Adipose tissue (tissue), 3 donors: ENCODE results near the gene CNOT4. TPM values are rescaled to one million over a fixed set of nuclear protein-coding genes. Genes with fewer than 3 reads are reported as not detected.

Experiments
- H3K27ac ChIP-seq: one replicate; pipeline ENCODE4 v1.5.1; 2013; ENCODE audit warnings: low read depth, low read length
- WGBS, 3 donors: extraction: QIAGEN DNeasy Blood & Tissue Kit; methylation state at CpG; one replicate each; pipeline ENCODE4 v1.1.7; 2013; 5-methylcytosine and 5-hydroxymethylcytosine counted together
- polyA plus RNA-seq, 3 donors: library from polyadenylated mRNA; stranded (reverse); fragments of 200-250 nt; gene quantifications; one replicate each; pipeline ENCODE4 v1.2.3, GENCODE V29; 2013
- donor health status: healthy with polysubstance abuse.
- donor health status: Bipolar disorder and iron deficiency.
- donor health status: healthy.

CNOT4 gene
- polyA plus RNA-seq, 3 donors: 3.8 to 7.6 (median 6.7) TPM

DNA sequence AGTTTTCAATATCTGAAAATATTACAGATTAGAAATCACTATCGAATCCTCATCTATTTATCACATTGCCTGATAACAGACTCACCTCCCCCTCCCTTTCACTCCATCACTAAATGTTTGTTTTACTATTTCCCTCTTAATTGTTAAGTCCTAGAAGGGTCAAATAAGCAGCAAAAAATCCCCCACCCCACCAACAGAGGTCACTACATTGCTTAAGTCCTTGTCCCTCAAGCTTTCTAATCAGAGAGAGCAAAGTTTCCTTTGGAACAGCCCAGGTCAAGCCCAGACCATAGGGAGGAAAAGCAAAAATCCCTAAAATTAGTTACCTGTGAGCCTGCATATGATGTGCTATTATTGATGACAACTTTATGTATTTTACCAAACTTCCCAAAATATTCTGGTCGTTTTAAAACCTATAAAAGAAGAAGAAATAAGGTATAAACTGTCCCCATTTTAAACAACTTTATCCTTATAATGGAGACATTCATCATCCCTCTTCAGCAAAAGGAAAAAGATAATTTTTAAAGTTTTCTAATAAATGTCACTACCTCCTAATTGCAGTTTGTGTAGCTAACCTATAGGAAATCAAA lies 95.0 kb downstream of the CNOT4 start:
- H3K27ac ChIP-seq: no peak overlapping the region
- 57 to 92% (median 90%) methylated on average over 2 of the region's 2 CpGs for WGBS, 3 donors

DNA sequence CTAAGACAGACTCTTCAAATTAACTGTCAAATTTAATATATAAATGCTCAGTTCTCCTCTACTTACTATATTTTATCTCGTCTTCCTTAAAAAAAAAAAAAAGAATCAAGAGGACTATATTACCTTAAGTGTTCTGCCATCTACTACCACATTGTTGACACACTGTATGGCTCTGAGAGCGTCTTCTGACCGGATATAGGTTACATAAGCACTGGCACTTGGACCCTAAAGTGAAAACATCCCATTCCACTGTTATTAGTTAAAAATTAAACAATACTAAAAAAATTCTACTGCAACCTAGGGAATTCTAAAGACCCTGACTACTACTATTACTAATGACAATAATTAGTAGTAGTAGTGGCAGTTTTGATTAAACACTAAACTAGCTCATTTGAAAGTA lies 95.7 kb downstream of the CNOT4 start:
- no peak overlapping the region for H3K27ac ChIP-seq
- WGBS, 3 donors: 74 to 94% (median 93%) methylated on average over 3 of the region's 3 CpGs

DNA sequence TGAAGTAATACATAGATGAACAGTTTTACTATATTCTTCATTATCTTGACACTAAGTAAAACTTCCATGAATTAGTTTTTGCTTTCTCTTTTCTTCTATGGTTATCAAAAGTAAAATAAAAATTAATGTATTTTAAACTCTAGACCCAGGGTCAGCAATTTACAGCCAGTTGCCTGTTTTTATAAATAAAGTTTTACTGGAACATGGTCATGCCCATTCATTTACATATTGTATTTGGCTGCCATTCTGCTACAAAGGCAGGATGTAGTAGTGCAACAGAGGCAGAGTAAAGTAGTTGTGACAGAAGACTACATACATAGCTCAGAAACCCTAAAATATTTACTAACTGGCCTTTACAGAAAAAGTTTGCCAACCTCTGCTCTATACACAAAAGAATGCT lies 98.8 kb downstream of the CNOT4 start:
- no peak overlapping the region for H3K27ac ChIP-seq

DNA sequence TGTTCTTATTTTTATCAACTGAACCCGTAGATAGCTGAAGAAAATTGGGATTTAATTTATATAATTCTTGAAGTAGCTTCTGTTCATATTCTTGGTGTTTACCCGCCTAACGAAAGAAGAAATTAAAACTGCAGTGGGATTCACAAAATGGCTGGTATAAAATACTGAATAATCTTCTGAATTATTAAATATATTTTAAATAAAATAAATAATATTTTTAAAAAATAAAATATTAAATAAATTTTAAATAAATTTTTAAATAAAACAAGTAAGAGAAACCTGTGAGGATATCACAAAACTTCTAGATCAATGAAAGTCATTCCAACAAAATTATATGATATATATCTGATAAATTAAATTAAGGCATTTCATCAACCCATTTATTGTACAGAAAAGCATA lies 99.4 kb downstream of the CNOT4 start:
- H3K27ac ChIP-seq: no peak overlapping the region
- WGBS, 3 donors: 95 to 99% (median 96%) methylated on average over 3 of the region's 3 CpGs

DNA sequence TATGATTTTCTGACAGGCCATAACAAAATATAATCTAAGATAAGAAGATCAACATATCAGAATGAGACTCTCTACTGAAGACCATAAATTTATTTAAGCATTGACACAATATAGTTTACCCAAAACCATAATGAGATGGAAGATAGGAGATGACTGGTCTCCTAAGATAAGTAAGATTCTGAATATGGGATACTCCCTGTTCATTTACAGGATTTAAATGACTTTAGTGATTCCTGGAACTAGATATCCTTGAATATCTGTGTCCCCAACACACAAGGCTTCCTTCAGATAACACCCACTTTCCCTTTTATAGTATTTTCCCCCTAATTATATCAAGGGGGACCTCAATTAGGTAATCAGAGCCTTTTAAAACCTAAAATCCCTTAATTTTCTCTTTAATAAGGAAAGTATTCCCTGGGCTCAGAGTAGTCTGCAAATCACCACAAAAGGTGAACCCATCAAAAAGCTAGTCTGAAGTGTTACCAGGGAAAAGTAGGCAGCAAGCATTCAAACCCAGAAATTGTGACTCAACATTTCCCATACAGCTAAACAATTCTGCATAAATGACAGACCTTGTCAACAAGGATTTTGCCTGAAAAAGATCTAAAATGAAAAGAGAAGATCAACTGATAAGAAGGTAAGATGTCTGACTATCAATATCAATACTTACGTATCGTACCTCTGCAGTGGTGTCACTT lies 99.9 kb downstream of the CNOT4 start:
- no peak overlapping the region for H3K27ac ChIP-seq
- WGBS, 3 donors: 97 to 98% (median 97%) methylated on average over 2 of the region's 2 CpGs

DNA sequence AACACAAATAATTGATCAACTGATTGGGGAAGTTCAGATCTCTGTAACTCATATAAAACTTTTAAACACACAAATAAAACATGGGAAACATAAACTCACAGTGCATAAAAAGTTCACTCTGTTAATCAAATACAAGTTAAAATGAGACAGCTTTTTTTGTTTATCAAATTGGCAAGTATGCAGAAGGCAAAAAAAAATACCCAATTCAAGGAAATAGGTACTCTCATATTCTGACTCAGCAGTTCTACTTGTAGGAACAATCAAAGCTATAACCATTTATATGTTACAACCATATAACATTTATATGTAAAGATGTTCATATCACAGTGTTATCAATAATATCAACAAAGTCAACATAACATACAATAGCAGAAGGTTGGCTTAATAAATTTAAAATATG lies 102.0 kb downstream of the CNOT4 start:
- H3K27ac ChIP-seq: no peak overlapping the region

DNA sequence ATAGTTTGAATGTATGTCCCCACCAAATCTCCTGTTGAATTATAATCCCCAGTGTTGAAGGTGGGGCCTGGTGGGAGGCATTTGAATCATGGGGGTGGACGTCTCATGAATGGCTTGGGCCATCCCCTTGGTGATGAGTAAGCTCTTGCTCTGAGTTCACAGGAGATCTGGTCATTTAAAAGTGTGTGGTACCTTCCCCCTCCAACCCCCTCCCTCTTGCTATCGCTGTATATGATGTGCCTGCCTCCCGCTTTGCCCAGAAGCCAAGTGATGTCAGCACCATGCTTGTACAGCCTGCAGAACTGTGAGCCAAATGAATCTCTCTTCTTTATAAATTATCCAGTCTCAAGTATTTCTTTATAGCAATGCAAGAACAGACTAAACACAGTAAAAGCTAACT lies 103.0 kb downstream of the CNOT4 start:
- no peak overlapping the region for H3K27ac ChIP-seq
- WGBS, 3 donors: 97 to 98% (median 97%) methylated on average over 3 of the region's 3 CpGs

DNA sequence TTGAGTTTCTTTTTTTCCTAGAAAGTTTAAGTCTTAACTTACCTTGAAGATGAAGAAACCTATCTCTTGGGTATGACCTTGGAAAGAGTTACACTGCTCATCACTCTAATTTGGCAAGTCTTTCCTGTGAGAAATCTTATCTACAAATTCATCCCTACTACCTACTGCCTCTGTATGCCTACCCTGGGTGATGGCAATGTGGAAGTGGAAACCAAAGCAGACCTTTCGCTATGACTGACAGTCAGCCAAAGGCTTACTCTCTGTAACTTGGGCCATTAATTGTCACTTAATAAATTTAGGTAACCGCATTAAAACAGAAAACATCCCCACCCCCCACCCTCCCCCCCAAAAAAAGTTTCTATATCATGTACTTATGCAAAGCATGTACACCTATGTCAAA lies 103.9 kb downstream of the CNOT4 start:
- 95 to 100% (median 97%) methylated on average over 2 of the region's 2 CpGs for WGBS, 3 donors
- no peak overlapping the region for H3K27ac ChIP-seq

DNA sequence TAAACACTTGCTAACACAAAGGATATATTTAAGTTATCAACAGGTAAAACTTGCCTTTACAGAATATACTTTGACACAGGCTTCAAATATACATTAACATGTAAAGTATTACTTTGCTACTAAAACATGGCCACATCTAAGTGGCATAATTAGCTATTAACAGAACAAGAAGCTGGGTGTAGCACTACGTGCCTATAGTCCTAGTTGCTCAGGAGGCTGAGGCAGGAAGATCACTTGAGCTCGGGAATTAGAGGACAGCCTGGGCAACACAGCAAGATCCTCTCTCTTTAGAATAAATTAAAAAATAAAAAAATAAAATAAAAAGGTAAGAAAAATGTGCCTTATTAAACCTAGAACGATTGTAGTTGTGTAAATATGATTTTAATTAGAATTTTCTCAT lies 106.6 kb downstream of the CNOT4 start:
- WGBS, 3 donors: 86 to 93% (median 92%) methylated on average over 3 of the region's 3 CpGs
- H3K27ac ChIP-seq: no peak overlapping the region

DNA sequence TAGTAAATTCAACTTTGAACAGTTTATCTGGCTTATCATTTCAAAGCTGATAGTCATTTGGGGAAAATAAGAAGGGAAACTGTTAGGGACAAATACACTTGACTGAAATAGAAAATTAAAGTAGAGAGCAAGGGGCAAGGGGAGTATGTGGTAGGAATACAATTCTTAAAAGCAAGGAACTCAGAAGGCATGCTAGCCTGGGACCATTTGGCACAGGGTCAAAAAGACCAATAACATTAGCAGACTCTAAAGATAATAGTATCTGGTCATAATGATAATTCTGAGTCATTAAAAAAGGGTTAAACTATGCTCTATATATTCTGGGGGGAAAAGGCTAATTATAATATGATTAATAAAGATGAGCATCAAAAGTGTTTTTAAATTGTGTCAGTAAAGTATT lies 112.2 kb downstream of the CNOT4 start:
- no peak overlapping the region for H3K27ac ChIP-seq

DNA sequence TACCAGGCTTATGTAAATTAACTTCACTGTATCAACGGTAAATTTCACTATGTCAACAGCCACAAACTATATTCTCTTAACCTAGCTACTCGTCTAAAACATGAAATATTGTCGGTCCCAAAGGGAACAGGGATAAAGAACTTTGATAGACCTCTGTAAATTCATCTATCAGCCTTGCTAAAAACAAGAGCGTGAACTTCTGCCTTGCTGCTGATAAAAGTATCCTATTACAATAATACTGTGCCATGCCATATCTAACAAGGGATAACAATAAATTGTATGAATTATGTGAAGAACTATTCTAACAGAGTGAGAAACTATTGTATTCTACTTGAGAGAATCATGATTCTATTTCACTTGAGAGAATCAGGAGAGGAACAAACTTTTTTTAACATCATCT lies 117.2 kb downstream of the CNOT4 start:
- WGBS, 3 donors: 28 to 91% (median 82%) methylated on average over 4 of the region's 4 CpGs
- no peak overlapping the region for H3K27ac ChIP-seq

DNA sequence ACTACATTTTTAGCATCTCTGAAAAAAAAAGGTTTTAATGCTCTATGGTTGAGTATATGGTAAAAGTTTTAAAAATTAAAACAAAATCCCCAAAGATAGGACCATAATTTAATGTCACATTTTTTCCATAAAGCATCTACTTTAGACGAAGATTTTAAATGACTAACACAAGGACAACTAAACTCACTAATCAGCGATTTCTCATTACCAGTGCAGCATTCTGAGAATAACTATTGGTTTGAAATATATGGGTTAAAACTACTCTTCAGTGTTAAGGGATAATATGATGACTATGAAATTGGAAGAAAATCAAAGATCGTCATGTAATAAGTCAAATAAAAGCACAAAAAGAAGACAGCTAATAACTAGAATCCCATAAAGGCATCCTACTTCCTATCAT lies 118.4 kb downstream of the CNOT4 start:
- H3K27ac ChIP-seq: no peak overlapping the region
- WGBS, 3 donors: 85 to 89% (median 87%) methylated on average over 3 of the region's 3 CpGs

DNA sequence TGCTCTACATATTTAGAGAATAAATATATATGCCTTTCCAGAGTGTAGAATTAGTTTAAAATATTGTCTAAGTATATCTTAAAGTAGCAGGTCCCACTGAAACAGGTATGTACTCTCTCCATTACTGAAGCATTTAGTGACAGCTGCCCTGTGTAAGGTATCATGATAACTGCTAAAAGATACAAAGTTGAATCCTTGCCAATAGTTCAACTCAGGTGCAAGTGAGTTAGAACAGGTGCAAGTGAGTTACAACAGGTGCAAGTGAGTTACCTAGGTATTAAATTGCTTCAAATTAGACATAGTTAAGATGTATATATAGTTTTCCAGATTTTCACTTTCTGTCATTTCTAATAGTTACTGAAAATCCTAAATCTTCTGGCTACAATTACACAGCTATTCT lies 119.1 kb downstream of the CNOT4 start:
- H3K27ac ChIP-seq: no peak overlapping the region

DNA sequence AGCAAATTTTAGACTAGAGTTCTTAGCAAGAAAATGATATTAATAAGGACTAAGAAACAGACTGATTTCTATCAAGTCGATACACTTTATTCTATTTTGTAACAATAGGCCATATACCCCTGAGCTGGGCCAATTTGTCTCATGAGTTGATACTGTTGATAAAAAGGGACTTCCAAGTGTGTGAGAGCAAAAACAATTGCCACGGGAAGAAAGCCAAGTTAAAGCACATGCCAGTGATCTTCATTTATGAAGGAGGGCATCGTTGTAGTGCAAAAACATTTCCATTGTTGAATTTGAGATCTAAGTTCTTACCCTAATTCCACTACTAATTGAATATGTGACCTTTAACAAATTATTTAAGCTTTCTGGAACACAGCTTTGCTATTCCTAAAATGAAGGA lies 119.9 kb downstream of the CNOT4 start:
- H3K27ac ChIP-seq: no peak overlapping the region
- WGBS, 3 donors: 47 to 65% (median 60%) methylated on average over 3 of the region's 3 CpGs

DNA sequence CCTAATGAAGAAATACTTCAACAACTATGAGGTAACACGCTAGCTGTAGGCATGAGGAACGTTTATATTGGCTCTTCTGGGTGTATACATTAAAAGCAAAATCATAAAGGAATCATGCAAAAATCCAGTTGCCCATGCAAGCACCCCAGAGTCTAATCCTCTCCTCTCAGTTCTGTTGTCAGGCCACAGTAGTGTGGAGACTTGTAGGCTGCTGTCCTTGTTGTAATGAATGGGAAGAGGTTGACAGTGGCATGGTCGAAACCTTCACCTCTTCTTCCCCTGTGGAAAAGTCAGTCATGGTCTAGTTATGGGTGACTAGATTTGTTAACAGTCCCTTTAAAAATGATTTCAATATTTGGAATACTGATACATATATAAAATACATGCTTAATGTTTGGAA lies 121.3 kb downstream of the CNOT4 start:
- H3K27ac ChIP-seq: no peak overlapping the region
- WGBS, 3 donors: 85 to 89% (median 89%) methylated on average over 3 of the region's 3 CpGs

DNA sequence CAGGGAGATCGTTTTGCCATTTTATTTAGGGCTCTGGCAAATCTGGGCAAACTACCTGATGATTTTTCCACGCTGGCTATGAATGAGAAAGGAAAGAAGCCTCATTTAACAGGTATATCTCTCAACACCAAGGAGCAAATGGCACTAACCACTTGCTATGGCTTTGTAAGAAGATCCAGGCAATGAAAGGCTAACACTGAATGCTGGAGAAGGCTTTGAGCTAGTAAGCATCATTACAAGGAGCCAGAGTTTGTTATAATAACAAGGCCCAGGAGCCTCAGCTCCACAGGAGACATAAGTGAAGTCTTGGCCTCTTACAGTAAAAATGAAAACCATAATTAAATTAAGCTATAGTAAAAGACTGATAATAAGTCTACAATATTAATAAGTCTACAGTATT lies 123.1 kb downstream of the CNOT4 start:
- WGBS, 3 donors: 81 to 98% (median 90%) methylated on average over 2 of the region's 2 CpGs
- no peak overlapping the region for H3K27ac ChIP-seq

DNA sequence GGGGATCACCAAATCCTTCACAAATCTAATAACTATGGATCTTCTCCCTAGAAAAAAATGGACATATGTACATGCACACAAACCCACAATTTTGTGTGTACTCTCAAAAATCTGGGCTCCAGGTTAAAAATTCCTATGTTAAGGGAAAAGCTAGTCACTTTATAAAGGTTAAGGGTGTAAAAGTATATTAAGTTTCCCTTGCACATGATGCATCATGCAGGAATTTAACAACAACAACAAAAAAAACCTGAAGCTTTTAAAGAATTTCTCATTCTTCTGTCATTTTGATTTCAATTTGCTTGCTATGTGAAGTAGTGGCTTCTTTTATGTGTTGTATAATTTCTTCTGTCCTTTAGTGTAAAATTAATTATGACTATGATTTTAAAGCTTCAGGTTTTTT lies 123.7 kb downstream of the CNOT4 start:
- no peak overlapping the region for H3K27ac ChIP-seq

DNA sequence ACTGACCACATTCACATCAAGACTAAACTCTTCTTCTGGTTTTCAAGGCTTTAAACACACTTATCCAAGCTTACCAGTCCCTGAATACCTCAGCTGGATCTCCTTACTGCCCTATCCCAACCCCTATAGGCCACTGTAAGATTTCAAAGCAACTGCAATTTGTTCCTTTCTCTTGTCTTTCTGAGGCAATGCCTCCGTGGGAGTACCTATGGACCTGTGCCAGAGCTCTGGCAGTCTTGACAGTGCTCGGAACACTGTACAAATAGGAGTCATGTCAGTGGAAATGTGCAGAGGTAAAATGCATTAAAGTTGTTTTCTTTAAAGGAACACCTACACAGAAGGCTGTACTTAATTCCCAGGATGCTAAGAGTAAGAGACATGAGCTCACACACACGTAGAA lies 124.7 kb downstream of the CNOT4 start:
- WGBS, 3 donors: 22 to 61% (median 60%) methylated on average over 3 of the region's 3 CpGs
- H3K27ac ChIP-seq: no peak overlapping the region

DNA sequence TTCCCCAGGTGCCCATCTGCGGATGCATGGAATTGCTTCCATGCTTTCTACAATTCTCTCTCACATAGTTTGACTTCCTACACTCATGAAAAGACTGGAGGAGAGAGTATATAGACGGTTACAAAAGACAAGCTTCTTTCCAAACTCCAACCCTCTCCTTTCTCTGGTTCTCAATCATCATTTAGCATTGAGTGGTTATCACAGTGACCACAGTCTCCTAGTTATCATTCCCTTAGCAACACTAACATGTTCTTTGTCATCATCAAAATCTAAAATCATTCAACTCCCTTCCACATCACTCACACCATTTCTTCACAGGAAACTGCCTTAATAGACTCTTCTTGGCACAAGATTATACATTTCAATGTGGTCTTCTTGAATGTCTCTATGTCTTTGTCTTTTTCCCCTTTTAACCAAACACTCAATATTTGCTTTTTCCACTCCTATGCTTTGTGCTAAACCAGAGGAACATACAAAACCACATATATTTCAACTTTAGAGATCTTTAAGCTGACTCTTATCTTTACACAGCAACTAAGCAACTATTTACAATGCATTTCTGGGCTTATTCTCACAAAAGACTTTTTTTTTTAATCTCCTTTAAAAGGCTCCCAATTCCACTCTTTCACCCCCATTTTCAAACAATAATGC lies 126.3 kb downstream of the CNOT4 start:
- H3K27ac ChIP-seq: no peak overlapping the region
- 87 to 95% (median 89%) methylated on average over 2 of the region's 2 CpGs for WGBS, 3 donors

DNA sequence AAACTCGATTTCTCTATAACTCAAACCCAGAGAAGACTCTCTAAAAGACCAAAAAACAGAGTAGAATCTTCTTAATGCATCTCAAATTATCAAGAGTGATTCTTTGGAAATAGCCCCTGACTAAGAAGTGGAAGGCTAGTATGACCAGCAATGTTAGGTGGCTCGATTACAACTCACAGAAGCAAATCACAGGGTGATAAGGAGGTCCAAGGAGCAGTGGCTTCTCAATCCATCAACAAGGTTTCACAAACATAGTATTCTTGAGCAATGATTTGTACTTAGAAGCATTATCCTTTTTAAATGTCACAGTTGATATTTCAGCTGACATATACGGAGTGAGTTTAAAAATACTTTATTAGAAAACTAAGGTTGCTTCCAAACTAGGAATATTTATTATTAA lies 127.7 kb downstream of the CNOT4 start:
- 75 to 93% (median 89%) methylated on average over 3 of the region's 3 CpGs for WGBS, 3 donors
- no peak overlapping the region for H3K27ac ChIP-seq
